Measurements from ENCODE around the gene NDFIP2.

The NDFIP2 gene

GRCh38 chr13:79549355-79550106 is 68.6 kb downstream of the NDFIP2 start:
- no peaks in the 10 kb centered on the region for H3K27me3 ChIP-seq
- H3K9me3 ChIP-seq, result no peaks in the 10 kb centered on the region
- no peaks in the 10 kb centered on the region for H3K36me3 ChIP-seq
- H3K4me3 ChIP-seq, result no peak overlapping the region
- no peaks in the 10 kb centered on the region for H3K4me1 ChIP-seq
- H3K27ac ChIP-seq, result no peak overlapping the region
- intact Hi-C loops (cut with DNase I; ENCODE audit: low total_unique reads), result no loop called here
- TF ChIP-seq, protein P1, sequence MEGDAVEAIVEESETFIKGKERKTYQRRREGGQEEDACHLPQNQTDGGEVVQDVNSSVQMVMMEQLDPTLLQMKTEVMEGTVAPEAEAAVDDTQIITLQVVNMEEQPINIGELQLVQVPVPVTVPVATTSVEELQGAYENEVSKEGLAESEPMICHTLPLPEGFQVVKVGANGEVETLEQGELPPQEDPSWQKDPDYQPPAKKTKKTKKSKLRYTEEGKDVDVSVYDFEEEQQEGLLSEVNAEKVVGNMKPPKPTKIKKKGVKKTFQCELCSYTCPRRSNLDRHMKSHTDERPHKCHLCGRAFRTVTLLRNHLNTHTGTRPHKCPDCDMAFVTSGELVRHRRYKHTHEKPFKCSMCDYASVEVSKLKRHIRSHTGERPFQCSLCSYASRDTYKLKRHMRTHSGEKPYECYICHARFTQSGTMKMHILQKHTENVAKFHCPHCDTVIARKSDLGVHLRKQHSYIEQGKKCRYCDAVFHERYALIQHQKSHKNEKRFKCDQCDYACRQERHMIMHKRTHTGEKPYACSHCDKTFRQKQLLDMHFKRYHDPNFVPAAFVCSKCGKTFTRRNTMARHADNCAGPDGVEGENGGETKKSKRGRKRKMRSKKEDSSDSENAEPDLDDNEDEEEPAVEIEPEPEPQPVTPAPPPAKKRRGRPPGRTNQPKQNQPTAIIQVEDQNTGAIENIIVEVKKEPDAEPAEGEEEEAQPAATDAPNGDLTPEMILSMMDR (IDR thresholded peaks at IDR 0.05), result no peak
- no peak for DNase-seq

DNA sequence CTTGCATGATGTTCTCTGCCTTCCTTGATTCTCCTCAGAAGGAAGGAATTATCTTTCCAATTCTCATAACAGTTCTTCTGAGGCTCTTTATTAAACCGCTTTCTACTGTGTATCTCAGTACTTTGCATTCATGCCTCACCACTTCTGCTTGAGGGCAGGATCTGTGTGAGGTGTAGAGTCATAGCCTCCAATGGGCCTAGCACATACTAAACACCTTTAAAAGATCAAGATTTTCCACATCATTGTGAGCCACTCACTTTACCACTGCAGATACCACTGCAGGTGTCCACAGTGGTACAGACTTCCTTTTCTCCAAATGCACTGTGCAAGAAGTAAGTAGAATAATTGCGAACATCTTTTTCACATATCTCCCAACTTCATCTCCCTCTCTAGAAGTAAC is 76.7 kb downstream of the NDFIP2 start:
- intact Hi-C loops (cut with DNase I; ENCODE audit: low total_unique reads), result no loop called here
- H3K4me1 ChIP-seq, result no peaks in the 10 kb centered on the region
- no peaks in the 10 kb centered on the region for H3K27me3 ChIP-seq

GRCh38 chr13:79560954-79561353 is 80.0 kb downstream of the NDFIP2 start:
- Histone ChIP-seq H3K27ac (no peak overlapping the region), H3K4me1 (no peaks in the 10 kb centered on the region), H3K36me3 (peaks cover 7 to 10% (median 8%) of the 10 kb centered on the region in 3 donors), H3K27me3 (no peaks in the 10 kb centered on the region), H3K4me3 (no peak overlapping the region), H3K9me3 (peaks cover 0 to 23% (median 15%) of the 10 kb centered on the region in 3 donors)
- intact Hi-C loops (cut with DNase I; ENCODE audit: low total_unique reads), result no loop called here
- TF ChIP-seq, protein P1 (IDR thresholded peaks at IDR 0.05), result no peak
- DNase-seq, result no peak

More for the DNA sequence above, 76.7 kb downstream of the NDFIP2 start:
- DNase-seq, result no peak
- TF ChIP-seq, protein P1 (IDR thresholded peaks at IDR 0.05), result no peak
- H3K27ac ChIP-seq, result no peak overlapping the region
- H3K36me3 ChIP-seq, result peaks cover 7 to 10% (median 8%) of the 10 kb centered on the region in 3 donors
- no peak overlapping the region for H3K4me3 ChIP-seq
- peaks cover 0 to 13% (median 0%) of the 10 kb centered on the region in 3 donors for H3K9me3 ChIP-seq

GRCh38 chr13:79562557-79562956 is 81.6 kb downstream of the NDFIP2 start:
- intact Hi-C loops (cut with DNase I; ENCODE audit: low total_unique reads), result no loop called here
- H3K27me3 ChIP-seq, result no peaks in the 10 kb centered on the region
- H3K9me3 ChIP-seq, result peaks cover 0 to 23% (median 16%) of the 10 kb centered on the region in 3 donors
- TF ChIP-seq, protein P1 (IDR thresholded peaks at IDR 0.05), result no peak
- peaks cover 7 to 10% (median 8%) of the 10 kb centered on the region in 3 donors for H3K36me3 ChIP-seq
- no peaks in the 10 kb centered on the region for H3K4me1 ChIP-seq
- DNase-seq, result no peak
- no peak overlapping the region for H3K27ac ChIP-seq
- H3K4me3 ChIP-seq, result no peak overlapping the region

GRCh38 chr13:79566118-79566517 is 85.2 kb downstream of the NDFIP2 start:
- Histone ChIP-seq H3K27me3 (no peaks in the 10 kb centered on the region), H3K4me3 (no peak overlapping the region), H3K36me3 (no peaks in the 10 kb centered on the region), H3K4me1 (no peaks in the 10 kb centered on the region), H3K9me3 (peaks cover 0 to 16% (median 10%) of the 10 kb centered on the region in 3 donors), H3K27ac (no peak overlapping the region)
- intact Hi-C loops (cut with DNase I; ENCODE audit: low total_unique reads), result no loop called here
- TF ChIP-seq, protein P1 (IDR thresholded peaks at IDR 0.05), result no peak
- DNase-seq, result no peak
